ENCODE results near the gene C17orf58. TPM values are rescaled to one million over a fixed set of nuclear protein-coding genes. Genes with fewer than 3 reads are reported as not detected.

Gene C17orf58
- total RNA-seq, 1 experiment from 2014 or later: 14.4 TPM

GRCh38 chr17:67992548-67993152 lies 3.6 kb downstream of the C17orf58 start:
- no peaks in the 10 kb centered on the region for H3K27me3 ChIP-seq (replicated peaks; ENCODE audit: control insufficient read depth, insufficient read depth, low read length)
- H3K9me3 ChIP-seq: no peaks in the 10 kb centered on the region
- CTCF ChIA-PET: interaction anchor here (1.0 kb wide), 1 partner anchor 28 kb away, joined by 7 read pairs; no protein-coding TSS in a partner anchor
- POLR2A ChIA-PET: no interaction called here
- H3K4me1 ChIP-seq: peaks cover 6% of the 10 kb centered on the region; the same call in 1 of the 2 replicates
- Mint-ChIP-seq H3K36me3 (ENCODE audit: insufficient read depth, unreplicated experiment) (peaks cover 5% of the 10 kb centered on the region), H3K4me3 (ENCODE audit: unreplicated experiment) (peak overlapping the region; percentile 96), H3K27me3 (ENCODE audit: insufficient read depth, unreplicated experiment) (no peaks in the 10 kb centered on the region), H3K4me1 (ENCODE audit: low read depth, unreplicated experiment) (peaks cover 15% of the 10 kb centered on the region), H3K27ac (ENCODE audit: unreplicated experiment) (peak overlapping the region; percentile 94), H3K9me3 (ENCODE audit: unreplicated experiment) (no peaks in the 10 kb centered on the region)
- TF ChIP-seq CTCF (IDR thresholded peaks at IDR 0.05; ENCODE audit: insufficient read depth in 1 of 2, low read depth in 1 of 2, low read length in 1 of 2, severe bottlenecking in 1 of 2, unreplicated experiment in 1 of 2): no peak
- H3K4me3 ChIP-seq (ENCODE audit: low read depth, low read length): peak overlapping the region; percentile 68
- no TSS peak for BruUV-seq (replicated peaks)
- intact Hi-C loops (cut with micrococcal nuclease; ENCODE audit: unreplicated experiment): loop anchor here (1.0 kb wide), 1 partner anchor 28 kb away; no protein-coding TSS in a partner anchor
- no peak for DNase-seq
- H3K36me3 ChIP-seq (ENCODE audit: control insufficient read depth, insufficient read depth, low read length): no peaks in the 10 kb centered on the region

DNA sequence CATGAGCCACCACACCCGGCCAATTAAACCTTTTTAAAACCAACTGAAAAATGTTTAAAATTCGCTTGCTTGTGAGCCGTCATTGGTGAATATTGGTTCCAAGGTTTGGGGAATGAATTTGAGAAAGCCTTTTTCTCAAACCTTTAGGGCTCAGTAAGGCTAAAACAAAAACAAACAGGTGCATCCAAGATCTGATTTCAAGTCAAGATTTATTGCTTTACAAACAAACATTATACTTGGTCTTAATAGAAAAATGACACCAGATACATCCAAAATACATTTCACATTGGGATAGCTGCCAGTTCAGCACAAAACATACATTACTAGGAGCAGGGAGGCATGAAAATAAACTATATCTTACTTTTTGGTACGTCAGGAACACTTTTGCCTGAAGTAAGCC lies 5.4 kb downstream of the C17orf58 start:
- no peak for TF ChIP-seq CTCF (IDR thresholded peaks at IDR 0.05; ENCODE audit: insufficient read depth in 1 of 2, low read depth in 1 of 2, low read length in 1 of 2, severe bottlenecking in 1 of 2, unreplicated experiment in 1 of 2)
- Mint-ChIP-seq H3K4me1 (ENCODE audit: low read depth, unreplicated experiment) (peaks cover 15% of the 10 kb centered on the region), H3K27me3 (ENCODE audit: insufficient read depth, unreplicated experiment) (no peaks in the 10 kb centered on the region), H3K36me3 (ENCODE audit: insufficient read depth, unreplicated experiment) (peaks cover 5% of the 10 kb centered on the region), H3K4me3 (ENCODE audit: unreplicated experiment) (no peak overlapping the region), H3K9me3 (ENCODE audit: unreplicated experiment) (no peaks in the 10 kb centered on the region), H3K27ac (ENCODE audit: unreplicated experiment) (no peak overlapping the region)
- intact Hi-C loops (cut with micrococcal nuclease; ENCODE audit: unreplicated experiment): no loop called here
- no peaks in the 10 kb centered on the region for H3K36me3 ChIP-seq (ENCODE audit: control insufficient read depth, insufficient read depth, low read length)
- POLR2A ChIA-PET: no interaction called here
- no TSS peak for BruUV-seq (replicated peaks)
- CTCF ChIA-PET: no interaction called here
- no peaks in the 10 kb centered on the region for H3K9me3 ChIP-seq
- no peak for DNase-seq
- H3K27me3 ChIP-seq (replicated peaks; ENCODE audit: control insufficient read depth, insufficient read depth, low read length): no peaks in the 10 kb centered on the region
- no peak overlapping the region for H3K4me3 ChIP-seq (ENCODE audit: low read depth, low read length)
- H3K4me1 ChIP-seq: peaks cover 6% of the 10 kb centered on the region; the same call in 1 of the 2 replicates

GRCh38 chr17:67983383-67983688 lies 12.9 kb downstream of the C17orf58 start:
- Histone ChIP-seq H3K4me3 (ENCODE audit: low read depth, low read length) (no peak overlapping the region), H3K27me3 (replicated peaks; ENCODE audit: control insufficient read depth, insufficient read depth, low read length) (no peaks in the 10 kb centered on the region), H3K4me1 (no peaks in the 10 kb centered on the region), H3K36me3 (ENCODE audit: control insufficient read depth, insufficient read depth, low read length) (no peaks in the 10 kb centered on the region; the same call in 1 of the 2 replicates), H3K9me3 (no peaks in the 10 kb centered on the region)
- Mint-ChIP-seq H3K9me3 (ENCODE audit: unreplicated experiment) (no peaks in the 10 kb centered on the region), H3K27me3 (ENCODE audit: insufficient read depth, unreplicated experiment) (no peaks in the 10 kb centered on the region), H3K4me1 (ENCODE audit: low read depth, unreplicated experiment) (no peaks in the 10 kb centered on the region), H3K4me3 (ENCODE audit: unreplicated experiment) (no peak overlapping the region), H3K36me3 (ENCODE audit: insufficient read depth, unreplicated experiment) (peaks cover 18% of the 10 kb centered on the region), H3K27ac (ENCODE audit: unreplicated experiment) (no peak overlapping the region)
- DNase-seq: no peak
- intact Hi-C loops (cut with micrococcal nuclease; ENCODE audit: unreplicated experiment): no loop called here
- TF ChIP-seq CTCF (IDR thresholded peaks at IDR 0.05; ENCODE audit: insufficient read depth in 1 of 2, low read depth in 1 of 2, low read length in 1 of 2, severe bottlenecking in 1 of 2, unreplicated experiment in 1 of 2): no peak
- BruUV-seq (replicated peaks): no TSS peak
- POLR2A ChIA-PET: no interaction called here
- CTCF ChIA-PET: no interaction called here

All from Caco-2 (cell line).